GM18951 (cell line): Measurements from ENCODE around the gene SYNDIG1.

Experiments used
- POLR2A ChIP-seq: IDR thresholded peaks from 4 replicates; pipeline ENCODE4 v1.6.1; 2011; ENCODE audit warnings: mild to moderate bottlenecking; ENCODE audit not compliant: insufficient read length, insufficient read depth; ENCODE audit errors: extremely low read depth
- in situ Hi-C: fragments of 300-500 bp; cut with MboI; formaldehyde crosslinking; loops from one replicate; pipeline ENCODE4 v1.12.0; 2022; ENCODE audit warnings: low sequenced_read_pairs, mixed read lengths, inconsistent platforms; ENCODE audit not compliant: unreplicated experiment

The SYNDIG1 gene

DNA sequence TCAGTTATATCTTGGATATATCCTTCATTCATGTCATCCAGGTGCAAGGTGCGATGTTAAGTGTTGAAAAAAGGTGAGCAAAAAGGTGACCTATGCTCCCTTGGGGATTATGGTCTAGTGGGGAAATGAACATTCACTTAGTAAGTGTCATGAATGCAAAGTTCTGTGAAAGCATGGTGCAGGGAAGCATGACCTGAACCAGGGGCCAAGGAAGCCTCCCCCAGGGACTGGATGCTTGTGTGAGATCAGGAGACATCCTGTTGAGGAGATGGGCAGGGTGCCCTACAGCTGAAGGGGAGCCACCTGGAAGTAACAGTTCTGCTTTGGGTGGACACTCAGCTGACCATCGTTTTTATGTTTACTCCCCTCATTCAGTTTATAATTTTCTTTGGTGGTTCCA lies 179.5 kb downstream of the SYNDIG1 start:
- in situ Hi-C loops: no loop called here
- TF ChIP-seq POLR2A: no peak

DNA sequence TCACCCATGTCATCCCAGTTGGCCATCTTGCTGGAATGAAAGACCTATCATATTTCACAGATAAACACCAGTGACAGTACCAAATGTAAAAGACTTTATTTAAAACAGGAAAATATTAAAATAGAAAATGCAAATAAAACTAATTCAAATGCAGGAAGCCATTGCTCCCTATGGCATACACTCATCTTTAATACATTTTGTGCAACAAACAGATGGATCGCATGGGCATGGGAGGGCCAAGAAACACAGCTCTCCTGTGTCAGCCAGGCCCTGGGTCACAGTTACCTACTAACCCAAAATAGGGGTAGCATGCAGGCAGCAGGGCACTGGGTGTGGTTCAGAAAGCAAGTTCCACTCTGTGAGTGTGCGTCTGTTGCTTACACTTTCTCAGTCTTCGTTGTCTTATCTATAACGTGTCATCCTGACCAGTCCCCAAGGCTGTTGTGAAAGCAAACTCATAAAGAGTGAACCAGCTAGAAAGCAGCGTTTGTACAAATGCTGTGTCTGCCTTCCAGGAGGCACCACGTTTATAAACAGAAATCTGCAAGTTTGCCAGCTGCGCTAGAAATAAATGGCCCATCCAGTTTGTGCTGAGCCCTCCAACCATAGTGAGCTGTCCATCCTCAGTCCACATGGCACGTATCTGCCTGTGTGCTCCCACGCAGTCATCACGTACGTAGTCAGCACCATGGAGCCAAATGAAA lies 180.5 kb downstream of the SYNDIG1 start:
- in situ Hi-C loops: no loop called here
- no peak for TF ChIP-seq POLR2A

DNA sequence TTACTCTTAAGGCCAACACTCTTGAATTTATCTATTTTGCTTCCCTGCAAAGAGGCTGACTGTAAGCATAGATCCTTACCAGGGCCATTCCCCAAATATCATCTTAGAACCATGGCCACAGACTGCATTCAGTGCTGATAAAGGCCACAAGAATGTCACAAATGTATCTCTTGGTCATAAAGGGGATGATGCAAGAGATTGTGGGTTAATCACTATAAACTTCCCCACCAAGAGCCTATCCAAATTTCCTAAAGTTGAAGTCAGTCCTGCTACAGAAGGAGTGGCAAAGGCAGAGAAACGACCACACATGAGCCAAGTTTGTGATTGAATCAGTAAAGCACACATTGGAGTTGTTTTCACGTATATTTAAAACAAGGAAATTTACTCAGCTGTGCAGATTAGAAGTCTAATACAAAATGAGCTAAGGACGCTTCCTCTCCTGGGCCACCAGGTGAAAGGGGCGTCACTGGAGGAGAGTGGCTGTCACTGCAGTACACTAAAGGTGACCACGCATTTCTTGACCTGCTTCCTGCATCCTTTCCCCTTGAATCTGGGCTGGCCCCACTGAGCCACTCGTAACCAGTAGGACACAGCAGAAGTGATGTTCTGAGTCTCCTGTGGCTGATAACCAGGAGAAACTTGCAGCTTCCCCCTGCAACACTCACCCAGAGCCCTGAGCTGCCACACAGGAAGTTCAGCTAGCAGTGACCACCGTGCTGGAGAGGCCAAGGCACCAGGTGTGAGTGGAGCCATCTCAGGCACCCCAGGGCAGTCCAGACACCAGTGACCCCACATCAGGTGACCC lies 181.9 kb downstream of the SYNDIG1 start:
- no peak for TF ChIP-seq POLR2A
- in situ Hi-C loops: no loop called here

DNA sequence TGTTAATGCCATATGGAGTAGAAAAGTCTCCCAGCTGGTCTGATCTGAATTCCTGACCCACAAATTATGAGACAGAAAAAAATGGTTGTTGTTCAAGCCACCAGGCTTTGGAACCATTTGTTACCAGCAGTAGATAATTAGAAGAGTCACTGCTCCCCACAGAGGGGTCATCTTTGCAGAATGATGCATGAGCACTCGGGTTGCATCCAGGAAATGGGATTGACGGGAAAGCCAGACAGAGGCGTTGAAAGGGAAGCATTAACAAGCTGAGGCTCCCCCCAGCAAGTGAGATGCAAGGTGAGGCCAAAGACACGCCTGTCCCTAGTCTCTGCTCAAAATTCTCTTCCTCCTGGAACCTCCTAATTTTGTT lies 182.5 kb downstream of the SYNDIG1 start:
- in situ Hi-C loops: no loop called here
- no peak for TF ChIP-seq POLR2A

DNA sequence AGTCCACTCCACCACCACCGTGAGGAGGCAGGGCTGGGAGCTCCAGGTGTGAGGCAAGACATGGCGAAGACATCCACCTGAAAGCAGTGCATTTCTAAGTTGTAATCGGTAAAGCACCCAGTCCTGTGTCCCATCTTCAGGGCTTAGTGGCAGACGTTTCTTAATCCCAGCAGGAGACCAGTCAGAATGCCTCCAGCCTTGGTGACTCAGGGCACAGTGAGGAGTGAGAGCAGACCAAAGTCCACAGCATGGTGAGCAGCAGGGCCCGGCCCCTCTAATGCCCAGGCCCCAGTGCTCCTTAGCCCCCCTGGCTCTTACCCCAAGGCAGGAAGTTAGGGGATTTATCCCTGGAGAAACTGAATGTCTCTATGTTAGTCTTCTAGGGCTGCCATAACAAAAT lies 183.9 kb downstream of the SYNDIG1 start:
- TF ChIP-seq POLR2A: no peak
- in situ Hi-C loops: no loop called here

DNA sequence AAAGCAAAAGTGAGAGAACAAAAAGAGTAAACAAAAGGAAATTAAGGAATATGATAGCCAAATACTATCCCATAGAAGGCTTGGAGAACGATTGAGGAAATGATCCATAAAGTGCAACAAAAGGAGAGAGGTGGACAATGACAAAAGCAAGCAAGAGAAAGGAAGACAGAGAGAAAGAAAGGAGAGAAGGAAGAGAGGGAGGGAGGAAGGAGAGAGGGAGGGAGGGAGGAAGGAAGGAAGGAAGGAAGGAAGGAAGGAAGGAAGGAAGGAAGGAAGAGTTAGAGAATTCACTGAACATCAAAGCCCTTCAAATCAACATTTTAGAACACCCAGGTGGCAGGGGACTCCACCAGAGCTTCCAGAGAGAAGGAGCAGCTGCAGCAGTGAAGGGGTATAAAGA lies 185.0 kb downstream of the SYNDIG1 start:
- in situ Hi-C loops: no loop called here
- TF ChIP-seq POLR2A: no peak

DNA sequence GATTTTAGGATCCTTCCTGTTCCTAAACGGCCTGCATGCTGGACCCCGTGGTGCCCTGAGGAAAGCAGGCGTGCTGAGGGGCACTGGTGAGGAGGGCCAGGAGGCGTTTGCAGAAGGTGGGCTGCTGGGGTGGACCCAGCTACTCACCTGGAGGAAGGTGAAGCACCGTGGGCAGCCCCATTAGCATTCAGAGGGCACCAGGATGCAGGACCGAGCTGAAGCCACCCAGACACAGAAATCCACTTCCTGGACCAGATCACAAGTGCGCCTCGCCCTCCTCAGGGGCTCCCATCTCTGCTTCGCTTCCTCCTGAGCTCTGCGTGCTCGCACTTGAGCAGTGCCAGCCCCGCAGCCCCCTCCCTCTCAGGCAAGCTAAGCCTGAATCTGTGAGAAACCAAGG lies 187.0 kb downstream of the SYNDIG1 start:
- no peak for TF ChIP-seq POLR2A
- in situ Hi-C loops: no loop called here

DNA sequence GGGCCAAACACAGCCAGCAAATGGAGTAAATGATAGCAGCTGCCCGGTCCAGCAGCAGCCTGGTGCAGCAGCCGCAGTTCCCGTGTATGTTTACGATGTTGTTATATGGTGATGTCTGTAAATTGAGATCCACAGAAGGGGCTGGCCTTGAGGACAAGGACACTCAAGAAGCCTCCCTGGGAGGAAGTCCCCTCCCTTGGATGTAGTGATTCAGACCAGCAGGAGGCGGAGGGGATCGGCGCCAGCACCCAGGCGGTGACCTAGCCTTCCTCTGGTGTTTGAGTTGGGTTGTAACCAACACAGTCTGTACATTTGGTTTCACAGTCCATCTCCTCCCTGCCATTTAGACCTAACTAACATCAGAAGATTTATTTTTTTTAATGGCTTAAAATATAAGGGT lies 187.8 kb downstream of the SYNDIG1 start:
- in situ Hi-C loops: no loop called here
- no peak for TF ChIP-seq POLR2A

DNA sequence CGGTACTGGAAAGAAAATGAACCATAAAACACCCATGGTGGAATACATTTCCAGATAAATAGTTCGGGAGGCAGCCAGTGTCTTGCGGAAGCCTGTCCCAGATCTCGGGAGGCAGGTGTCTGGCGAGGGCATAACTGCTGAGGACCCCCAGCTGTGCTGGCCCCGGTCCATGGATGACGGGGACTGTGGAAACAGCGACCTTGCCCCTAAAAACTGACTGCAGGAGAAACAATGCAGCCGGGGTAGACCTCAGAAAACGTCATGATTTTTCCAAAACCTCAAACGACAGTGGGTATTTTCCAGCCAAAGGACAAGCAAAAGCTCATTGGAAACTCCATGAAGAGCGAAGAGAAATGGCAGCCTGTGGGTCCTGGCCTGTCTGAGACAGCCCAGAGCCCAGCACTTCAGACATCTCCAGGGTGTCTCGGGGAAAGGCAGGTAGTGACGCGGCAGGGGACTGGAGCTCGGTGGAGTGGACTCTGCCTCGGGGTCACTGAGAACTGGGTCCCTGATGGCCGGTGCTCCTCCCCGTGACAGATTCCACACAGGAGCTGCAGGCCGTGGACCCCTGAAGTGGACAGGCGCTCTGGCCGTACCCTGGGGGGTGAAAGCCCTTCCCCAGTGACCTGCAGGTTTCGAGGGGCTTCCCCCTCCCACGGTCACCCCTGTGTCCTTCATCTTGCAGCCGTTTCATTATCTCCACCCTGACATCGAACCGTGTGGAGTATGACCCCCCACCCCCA lies 188.6 kb downstream of the SYNDIG1 start:
- in situ Hi-C loops: no loop called here
- TF ChIP-seq POLR2A: no peak

DNA sequence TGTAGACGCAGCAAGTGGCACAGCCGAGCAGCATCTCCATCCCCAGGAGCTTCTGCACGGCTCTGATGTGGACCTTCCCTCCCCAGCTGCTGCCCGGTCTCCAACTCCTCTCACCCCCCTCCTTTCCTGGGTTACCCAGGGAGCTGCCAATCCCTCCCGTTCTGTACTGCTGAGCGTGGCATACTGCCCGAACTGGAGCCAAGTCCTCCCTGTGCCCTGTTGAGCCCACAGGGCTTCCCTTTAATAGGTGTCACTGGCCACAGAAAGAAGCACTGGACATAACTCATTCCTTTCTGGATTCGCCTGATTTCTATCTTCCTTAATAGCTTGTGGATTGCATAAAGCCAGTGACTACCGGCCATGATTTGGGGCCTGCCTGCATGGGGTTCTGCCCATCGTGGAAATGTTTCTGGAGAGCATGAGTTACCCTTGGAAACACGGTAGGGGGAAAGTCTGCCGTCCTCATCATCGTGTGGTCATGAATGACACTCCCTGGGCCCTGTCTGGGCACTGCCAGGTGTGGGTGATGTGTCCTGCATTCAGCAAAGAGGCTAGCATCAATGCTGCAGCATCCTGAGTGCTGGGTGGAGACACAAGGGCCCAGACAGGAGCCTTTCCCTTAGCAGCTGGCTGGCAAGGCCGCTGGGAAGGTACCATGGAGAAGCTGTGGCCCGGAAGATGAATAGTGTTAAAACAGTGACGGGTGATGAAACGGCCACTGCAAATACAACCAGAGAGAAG lies 189.7 kb downstream of the SYNDIG1 start:
- TF ChIP-seq POLR2A: no peak
- in situ Hi-C loops: no loop called here

DNA sequence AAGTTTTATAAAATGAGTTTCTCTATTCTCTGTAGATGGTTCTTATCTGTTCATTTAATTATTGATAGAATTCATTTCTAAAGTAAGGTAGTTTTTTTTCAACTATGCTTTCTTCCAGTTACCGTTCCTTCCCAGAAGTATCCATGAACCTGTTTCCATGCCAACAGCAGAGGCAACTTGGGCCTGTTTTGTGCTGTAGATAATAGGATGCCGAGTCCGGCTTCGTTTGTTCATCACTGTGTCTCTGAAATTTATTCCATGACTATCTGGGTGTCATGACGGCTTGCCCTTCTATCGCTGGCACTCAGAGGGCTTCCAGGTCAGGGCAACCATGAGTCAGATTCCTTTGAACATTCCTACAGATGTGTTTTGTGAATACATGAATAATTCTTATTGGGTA lies 190.4 kb downstream of the SYNDIG1 start:
- in situ Hi-C loops: no loop called here
- TF ChIP-seq POLR2A: no peak

DNA sequence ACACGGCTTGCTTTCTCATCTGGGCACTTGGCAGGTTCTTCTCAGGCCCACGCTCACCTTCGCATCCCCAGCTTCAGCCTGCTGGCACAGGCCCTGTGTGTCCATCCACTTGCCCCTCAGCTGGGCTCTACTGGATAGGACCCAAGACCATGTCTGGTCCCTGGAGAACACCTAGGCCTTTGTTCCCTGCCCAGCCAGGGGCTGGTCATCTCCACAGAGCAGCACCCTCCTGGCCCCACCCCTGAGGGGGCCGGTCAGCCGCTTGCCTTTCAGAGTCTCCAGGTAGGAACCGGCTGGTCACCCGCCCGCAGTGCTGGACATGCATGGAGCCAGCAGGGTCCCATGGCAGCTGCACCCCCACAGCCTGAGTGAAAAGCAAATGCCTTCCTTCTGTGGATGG lies 191.2 kb downstream of the SYNDIG1 start:
- TF ChIP-seq POLR2A: no peak
- in situ Hi-C loops: no loop called here

DNA sequence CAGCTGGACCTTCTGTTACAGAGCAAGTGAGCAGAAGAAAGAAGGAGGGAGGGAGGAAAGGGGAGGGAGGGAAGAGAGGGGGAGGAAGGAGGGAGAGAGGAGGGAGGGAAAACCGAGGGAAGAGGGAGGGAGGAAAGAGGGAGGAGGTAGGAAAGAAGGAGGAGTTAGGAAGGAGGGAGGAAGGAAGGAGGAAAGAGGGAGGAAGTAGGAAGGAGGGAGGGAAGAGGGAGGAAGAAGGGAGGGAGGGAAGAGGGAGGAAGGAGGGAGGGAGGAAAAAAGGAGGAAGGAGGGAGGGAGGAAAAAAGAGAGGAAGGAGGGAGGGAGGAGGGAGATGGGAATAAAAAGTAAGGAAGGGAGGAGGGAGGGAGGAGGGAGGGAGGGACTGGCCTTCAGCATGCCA lies 191.8 kb downstream of the SYNDIG1 start:
- in situ Hi-C loops: no loop called here
- no peak for TF ChIP-seq POLR2A
